NCI-H774 (cell line): Measurements from ENCODE around the gene IGHMBP2.

Experiments used
- DNase-seq: peaks from one replicate; lab custom pipeline; 2025; lab: John Stamatoyannopoulos, UW

Gene IGHMBP2

DNA sequence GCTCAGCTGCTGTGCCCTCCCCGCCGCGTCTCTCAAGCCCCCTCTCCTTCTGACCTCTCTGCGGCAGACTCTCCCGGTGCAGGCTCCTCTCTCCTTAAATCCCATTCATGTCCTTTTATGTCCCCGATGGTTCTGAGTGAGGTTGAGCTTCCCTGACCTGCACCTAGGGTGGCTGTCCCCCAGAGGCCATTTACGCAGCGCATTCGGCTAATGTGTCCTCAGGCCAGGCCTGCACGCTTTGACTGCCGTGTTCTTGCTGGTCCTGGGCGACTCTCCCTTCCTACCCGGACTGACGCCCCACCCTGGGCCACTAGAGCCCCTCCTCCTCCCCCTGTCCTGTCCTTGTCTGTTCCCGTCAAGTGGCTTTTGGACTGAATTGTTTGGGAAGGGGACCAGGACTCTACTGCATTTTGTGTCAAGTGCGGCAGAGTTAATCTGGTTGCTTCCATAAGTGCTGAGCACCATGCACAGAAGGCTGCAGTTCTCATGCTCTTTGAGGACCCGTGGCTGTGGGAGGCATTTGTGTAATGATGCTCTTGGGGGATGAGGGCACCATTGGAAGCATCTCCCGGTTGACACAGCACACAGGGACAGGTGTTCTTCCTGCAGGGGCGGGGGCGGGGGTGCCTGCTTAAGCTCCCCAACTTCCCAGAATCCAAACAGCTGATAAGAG is 37.1 kb downstream of the IGHMBP2 start:
- no peak for DNase-seq

DNA sequence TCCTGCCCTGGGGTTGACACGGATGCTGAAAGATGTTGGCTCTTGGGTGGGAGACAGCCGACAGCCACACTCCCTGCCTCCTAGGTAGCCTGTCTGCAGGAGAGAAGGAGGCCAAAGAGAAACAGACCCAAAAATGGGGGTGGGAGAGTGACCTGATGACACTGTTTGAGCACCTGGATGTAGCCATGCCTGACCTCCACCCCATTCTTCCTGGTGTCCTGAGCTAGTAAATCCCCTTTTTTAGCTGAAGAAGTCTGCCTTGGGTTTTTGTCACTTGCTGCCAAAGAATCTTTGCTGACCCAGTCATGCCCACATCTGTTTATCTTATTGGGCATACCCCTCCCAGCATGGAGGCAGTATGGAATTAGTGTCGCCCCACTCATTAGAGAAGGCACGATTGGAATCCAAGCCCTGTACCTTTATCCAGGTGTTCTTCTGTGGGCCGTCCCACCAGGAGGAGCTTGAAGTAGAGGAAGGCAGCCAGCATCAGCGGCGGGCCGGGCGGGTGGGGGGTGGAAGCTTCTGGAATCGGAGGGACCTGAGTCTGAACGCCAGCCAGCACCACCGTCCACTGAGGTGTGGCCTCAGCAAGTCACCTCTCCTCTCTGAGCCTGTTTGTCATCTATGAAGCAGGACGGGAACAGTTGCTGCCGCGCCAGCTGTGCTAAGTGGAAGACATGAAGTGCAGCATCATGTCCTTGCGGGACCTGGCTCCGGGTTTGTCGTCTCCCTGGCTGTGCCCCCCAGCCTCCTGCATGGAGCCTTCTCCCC is 37.8 kb downstream of the IGHMBP2 start:
- no peak for DNase-seq

DNA sequence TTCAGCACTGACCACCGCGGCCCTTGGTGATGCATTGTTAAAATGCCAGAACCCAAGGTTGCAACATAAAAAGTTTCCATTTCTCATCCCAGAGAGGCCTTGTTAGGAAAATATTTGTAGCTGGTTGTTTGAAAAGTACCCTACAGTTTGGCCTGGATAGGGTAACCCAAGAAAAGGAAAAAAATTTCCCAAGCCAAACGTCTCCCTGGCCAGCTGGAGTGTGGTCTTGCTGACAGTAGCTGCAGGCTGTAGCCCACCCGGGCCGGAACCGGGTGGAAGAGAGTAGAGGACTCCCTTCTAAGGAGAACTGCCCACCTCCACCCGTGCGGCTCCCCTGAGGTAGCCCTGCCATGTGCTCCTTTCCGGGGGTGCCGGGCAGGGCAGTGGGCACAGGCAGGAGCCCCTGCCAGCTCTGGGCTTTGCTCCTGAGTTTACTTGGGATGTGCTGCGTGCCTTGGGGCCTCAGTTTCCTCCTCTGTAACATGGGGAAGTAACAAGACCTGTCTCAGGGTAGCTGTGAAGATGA is 38.5 kb downstream of the IGHMBP2 start:
- no peak for DNase-seq

DNA sequence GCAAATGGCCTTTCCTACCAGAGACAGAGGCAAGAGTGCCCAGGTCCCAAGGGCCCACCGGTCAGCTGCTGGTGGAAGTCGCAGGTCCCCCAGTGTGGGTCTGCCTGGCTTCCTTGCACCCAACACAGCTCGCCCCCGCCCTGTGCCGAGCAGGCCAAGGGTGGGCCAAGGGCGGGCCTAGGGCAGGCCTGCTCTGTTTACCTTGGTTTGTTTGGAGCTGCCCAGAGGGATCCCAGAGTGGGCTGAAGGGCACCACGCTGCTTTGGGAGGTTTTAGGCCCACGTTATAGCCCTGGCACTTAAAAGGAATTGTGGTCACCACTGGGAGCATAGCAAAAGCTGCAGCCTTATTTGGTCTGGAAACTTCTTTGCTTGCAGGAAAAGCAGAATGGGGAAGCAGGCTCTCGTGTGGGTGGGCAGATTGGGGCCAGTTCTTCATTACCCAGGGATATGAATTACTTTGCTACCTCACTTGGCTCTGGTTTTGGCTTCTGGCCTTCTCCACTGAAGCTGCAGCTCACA is 39.1 kb downstream of the IGHMBP2 start:
- DNase-seq, result no peak

DNA sequence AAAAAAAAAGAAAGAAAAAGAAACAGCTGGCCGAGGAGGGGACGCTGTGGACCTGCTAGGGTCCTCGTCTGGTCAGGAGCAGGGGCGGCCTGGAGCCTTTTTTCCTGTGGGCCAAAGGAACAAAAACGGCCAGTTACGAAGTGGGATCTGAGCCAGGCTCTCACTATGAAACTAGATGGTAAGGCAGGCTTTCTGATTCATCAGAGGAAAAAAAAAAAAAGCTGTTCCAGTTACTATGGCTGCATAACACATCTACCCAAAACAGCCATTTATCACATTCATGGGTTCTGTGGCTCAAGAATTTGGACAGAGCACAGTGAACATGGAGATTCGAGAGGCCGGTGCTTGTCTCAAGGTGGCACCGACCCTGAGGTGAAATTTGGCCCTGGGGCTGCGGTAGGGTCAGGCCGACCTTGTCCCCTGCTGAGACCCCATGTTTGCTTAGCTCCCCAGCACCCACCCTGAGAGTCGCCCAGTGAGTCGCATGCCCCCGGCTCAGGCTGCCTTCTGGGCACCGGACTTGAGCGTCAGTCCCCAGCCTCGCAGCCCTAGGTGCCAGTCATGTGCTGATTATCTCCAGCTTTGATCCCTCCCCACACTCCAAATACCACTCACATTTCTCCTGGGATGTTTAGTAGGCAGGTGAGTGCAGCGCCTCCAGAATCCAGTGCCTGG is 42.9 kb downstream of the IGHMBP2 start:
- no peak for DNase-seq

DNA sequence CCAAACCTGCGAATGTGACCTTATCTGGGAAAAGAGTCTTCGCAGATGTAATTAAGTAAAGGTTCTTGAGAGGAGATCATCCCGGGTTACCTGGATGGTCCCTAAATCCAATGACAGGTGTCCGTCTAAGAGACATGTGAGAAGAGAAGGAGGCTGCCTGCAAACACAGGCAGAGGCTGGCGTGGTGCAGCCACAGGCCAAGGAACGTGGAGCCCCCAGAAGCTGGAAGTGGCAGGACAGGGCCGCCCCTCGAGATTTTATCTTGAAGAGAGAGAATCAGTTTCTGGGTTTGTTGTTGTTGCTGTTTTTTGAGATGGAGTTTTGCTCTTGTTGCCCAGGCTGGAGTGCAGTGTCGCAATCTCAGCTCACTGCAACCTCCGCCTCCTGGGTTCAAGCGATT is 43.5 kb downstream of the IGHMBP2 start:
- no peak for DNase-seq

DNA sequence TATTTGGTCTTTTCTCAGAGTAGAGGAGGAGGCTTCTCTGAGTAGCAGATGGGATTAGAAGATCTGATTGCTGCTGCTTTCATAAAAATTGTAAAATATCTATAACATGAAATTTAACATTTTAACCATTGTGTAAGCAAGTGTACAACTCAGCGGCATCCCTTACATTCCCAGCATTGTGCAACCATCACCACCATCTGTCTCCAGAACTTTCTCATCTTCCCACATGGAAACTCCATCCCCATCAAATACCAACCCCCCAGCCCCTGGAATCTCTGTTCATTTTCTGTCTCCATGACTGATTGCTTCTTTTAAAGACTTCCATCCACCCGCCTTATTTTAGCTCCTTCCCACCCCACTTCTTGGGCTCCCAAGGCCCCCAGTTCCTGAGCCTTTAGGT is 44.8 kb downstream of the IGHMBP2 start:
- no peak for DNase-seq

DNA sequence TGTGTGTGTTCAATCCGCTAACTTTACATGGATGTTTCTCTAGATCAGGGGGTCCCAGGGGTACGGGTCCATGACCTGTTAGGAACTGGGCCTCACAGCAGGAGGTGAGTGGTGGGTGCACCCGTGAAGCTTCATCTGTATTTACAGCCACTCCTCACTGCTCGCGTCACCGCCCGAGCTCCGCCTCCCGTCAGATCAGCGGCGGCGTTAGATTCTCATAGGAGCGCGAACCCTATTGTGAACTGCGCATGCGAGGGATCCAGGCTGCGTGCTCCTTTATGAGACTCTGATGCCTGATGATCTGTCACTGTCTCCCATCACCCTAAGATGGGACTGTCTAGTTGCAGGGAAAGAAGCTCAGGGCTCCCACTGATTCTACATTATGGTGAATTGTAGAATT is 45.2 kb downstream of the IGHMBP2 start:
- no peak for DNase-seq

DNA sequence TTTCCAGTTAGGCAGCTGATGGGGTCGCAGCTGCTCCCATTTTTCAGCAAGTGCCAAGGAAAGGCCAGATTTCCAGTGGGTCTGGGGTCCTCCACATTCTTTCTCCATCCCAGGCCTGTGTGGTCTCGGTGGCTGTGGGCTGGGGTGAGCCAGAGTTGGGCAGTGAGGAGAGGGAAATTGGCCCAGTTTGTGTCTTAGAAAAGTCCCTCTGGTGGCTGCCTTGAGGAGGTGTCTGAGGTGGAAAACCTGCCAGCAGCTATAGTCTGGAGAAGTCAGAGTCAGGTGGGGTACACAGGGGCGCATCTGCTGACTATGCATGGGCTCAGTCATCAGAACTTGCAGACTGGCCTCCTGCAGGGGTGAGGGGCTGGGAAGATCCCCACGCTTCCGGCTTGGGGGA is 46.6 kb downstream of the IGHMBP2 start:
- no peak for DNase-seq

DNA sequence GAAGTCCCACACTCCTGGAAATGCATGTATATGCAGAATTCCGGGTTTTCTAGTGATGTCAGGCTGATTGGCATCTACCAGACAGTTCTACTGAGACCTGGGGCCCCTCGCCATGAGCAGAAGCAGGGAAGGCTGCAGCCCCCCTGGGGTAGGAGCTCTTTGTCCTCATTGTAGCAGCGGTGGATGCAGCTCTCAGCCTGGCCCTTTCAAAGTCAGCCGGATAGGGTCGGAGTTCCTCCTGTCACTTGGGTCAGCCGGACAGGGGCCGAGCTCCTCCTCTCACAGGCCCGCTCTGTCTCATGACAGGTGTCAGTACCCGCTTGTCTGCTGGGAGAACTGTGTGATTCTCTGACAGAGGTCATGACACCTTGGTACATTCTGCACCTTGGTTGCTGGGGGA is 47.1 kb downstream of the IGHMBP2 start:
- DNase-seq, result no peak

DNA sequence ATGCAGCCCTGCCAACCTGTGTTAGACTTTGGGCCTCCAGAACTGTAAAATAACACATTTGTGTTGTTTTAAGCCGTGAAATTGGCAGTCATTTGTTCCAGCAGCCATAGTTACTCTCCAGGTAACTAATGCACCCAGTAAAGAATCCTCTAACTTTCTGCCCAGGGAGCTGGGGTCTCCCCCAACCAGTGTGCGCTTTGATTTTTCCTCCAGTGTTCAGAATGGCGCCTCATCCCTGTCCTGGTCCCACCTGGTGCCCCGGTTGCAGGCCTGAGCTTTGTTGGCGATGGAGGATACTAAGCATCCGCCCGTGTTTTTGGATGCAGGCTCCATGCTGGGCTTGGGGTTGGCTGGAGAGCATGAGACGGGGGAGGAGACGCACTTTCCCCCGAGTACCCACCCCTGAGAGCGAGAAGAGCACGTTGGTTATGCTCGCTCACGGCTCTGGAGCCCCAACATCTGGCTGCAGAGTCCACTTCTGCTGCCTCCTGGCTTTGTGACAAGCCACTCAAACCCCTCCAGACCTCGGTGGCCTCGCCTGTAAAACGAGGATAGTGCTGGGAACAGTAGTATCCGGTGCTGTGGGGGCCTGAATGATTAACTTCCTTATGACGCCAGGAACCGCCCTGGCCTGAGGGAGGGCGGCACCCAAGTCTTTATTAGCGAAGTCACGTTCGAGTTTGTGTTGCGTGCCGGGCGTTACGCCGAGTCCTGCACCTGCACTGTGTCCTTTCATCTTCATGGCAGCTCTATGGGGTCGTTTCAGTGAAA is 51.3 kb downstream of the IGHMBP2 start:
- DNase-seq, result peak; percentile 44

DNA sequence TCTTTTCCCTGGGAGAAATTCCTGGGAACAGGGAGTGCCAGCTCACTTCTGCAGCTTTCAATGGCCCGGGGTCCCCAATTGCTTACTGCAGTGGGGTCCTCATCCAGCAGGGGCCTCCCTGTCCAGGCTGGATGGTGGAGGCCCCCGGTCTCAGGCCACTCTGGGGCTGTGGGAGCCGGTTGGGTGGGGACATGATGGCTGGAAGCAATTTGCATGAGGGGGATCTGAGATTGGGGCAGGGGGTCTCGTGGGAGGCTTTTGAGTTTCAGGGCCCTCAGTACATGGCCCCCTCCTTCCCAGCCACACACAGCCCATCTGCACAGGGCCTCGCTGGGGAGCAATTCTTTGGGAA is 51.9 kb downstream of the IGHMBP2 start:
- DNase-seq, result no peak

DNA sequence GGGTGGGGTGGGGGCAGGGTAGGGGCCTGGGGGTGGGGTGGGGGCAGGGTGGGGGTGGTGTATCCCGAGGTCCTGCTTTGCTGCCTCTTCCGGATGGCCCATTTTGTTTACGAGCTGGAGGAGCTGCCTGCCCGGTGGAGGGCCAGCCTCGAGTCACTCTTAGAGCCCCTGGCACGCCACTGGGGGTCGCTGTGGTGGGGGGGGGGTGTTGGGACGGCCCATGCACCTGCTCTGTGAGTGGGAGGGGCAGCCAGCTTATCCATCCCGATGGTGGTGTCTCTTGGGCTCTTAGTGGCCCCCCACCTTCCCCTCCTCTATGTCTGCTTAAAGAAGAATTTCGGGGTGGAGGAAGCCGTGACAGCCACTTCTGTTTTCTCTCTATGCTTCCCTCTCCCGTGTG is 52.5 kb downstream of the IGHMBP2 start:
- no peak for DNase-seq

DNA sequence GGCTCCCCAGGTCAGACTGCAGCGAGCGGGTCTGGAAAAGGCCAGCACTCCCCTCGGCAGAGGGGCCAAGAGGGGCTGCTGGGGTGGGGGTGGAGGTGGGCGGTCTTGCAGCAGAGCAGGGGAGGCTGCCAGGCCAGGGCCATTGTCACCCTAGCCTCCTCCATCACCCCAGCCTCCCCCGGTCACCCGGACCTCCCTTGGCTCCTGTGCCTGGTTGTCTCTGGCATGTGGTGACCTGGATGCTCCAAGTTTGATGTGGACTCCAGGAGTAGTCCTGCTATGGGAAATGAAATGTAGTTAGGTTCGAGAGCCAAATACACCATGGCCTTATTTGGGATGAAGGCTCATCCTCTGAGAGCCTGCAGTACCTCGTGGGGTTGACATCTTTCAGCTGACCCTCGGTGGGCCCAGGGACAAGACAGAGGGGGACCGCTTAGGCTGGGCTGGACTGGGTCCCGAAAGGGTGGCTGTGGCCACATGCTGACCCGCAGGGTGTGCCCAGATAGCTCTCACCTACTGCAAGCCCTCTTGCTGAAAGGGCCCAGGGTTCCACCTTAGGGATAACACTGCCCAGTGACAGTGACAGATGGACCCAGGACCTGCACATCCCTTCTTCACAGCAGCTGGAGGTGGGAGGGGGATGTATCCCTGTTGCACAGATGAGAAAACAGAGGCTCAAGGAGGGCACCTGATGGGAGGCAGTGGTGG is 53.0 kb downstream of the IGHMBP2 start:
- no peak for DNase-seq

DNA sequence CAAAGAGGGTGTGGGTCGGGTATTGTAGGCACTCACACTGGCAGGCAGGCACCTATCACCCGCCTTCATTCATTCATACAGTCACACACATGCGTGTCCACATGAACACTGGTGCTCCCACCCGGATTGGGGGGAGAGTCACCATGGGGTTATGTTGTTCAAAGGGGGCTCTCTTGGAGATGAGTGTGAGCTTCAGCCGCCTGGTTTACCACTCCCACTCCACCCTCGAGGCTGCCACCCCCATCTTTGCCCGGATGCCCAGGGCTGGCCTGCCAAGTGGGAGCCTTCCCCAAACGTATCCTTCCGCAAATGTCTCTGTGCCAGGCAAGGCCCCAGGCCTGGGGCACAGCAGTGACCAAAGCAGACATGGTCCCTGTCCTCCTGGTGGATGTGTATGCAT is 54.5 kb downstream of the IGHMBP2 start:
- DNase-seq, result no peak

DNA sequence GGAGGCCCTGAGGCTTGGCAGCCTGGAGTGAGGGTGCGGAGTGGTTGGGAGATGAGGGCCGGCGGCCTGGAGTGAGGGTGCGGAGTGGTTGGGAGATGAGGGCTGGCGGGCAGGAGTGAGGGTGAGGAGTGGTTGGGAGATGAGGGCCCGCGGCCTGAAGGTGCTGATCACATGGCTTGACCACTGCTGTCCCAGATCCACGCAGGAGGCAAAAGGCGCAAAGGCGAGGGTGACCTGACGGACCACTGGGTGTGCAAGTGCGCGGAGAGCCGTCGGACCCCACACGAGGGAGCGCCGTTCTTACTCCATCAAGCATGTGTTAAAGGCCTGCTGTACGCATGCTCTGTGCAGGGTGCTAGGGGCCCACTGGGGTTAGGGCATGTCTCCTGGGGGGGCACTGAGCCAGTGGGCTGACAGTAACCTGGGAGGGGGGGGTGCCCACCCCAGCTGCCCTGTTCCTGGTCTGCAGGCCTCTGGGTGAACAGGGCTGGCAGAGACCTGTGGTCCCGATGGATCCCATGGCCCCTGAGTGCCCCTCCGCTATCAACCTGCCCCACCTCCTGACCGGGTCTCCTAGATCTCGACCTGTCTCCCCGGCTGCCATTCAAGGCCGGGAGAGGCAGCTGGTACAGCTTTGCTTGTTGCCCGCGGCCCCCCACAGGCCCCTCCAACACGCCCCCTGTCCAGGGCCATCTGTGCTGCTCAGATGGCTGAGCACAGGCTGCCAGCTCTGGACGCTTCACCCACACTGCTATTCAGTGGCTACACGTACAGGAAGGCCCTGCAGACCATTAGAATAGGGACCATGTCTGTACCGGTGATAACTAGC is 56.0 kb downstream of the IGHMBP2 start:
- DNase-seq, result no peak

DNA sequence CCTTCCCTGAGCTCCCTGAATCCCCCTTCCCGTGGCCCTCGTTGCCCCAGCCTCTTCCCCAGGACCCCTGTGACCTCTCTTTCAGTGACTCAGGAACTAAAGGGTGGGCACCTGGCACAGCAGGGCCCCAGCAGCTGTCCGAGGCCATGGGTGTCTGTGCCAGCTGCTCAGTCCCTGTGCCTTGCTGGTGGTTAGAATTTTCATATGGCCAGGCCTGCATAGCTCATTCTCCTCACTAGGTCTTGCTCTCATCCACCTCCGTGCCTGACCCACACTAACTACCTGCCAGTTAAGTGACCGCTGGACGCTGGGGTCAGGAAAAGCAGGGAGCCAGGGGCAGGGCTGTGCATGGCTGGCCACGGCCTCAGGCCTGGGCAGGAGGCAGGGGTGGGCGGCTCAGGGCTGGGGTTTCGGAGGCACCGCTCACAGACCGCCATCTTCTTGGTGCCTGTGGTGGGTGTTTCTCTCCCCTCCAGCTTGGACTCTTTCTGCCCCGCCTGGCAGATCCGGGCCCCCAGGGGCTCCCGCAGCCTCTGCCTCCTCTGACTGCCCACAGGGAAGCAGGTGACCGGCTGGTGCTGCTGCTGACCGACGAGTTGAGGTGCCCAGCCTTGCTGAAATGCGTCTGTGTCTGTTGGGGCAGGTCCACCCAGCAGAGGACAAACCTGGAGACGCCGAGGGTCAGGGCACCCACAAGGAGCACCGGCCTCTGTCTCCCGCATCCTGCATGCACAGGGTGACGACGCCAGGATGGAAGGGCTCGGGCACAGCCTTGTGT is 56.8 kb downstream of the IGHMBP2 start:
- DNase-seq, result no peak

DNA sequence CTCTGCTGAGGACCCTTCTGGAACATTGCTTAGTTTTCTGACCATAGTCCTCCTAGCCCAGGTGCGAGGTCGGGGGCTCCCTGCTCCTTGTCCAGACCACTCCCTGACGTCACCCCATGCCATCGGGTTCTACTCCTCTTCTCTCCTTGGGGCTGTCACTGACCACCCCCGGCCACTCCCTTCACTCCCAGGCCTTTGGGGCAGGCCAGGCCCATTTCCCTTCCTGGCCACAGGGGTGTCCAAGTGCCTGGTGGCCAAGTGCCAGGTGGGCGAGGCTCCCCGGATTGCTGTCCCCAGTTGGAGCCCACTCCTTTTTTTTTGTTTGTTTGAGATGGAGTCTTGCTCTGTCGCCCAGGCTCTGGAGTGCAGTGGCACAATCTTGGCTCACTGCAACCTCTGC is 57.6 kb downstream of the IGHMBP2 start:
- no peak for DNase-seq

DNA sequence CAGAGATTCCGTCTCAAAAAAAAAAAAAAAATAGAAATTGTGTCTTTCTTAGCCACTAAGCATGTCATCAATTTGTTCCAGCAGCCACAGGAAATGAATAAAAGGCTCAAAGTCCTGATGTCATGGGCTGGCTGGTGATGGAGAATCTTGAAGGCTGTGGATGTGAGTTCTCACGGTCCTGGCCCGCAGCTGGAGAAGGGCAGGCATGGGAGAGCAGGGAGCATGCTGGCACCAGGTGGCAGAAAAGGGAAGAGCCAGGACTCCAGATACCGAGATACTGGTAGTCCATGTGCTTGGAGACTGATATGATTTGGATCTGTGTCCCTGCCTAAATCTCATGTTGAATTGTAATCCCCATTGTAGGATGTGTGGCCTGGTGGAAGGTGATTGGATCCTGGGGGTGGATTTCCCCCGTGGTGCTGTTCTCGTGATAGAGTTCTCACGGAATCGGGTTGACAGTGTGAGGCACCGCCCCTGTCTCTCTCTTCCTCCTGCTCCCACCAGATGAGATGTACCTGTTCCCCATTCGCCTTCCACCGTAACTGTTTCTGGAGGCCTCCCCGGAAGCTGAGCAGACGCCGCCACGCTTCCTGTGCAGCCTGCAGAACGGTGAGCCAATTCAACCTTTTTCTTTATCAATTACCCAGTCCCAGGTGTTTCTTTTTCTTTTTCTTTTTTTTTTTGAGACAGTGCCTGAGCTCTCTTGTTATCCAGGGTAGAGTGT is 59.0 kb downstream of the IGHMBP2 start:
- DNase-seq, result no peak
